ENCODE data around the gene CTIF. TPM values are rescaled to one million over a fixed set of nuclear protein-coding genes. Genes with fewer than 3 reads are reported as not detected.

CTIF gene
- polyA plus RNA-seq, 3 donors: 0.38 to 8.7 (median 1.2) TPM

DNA sequence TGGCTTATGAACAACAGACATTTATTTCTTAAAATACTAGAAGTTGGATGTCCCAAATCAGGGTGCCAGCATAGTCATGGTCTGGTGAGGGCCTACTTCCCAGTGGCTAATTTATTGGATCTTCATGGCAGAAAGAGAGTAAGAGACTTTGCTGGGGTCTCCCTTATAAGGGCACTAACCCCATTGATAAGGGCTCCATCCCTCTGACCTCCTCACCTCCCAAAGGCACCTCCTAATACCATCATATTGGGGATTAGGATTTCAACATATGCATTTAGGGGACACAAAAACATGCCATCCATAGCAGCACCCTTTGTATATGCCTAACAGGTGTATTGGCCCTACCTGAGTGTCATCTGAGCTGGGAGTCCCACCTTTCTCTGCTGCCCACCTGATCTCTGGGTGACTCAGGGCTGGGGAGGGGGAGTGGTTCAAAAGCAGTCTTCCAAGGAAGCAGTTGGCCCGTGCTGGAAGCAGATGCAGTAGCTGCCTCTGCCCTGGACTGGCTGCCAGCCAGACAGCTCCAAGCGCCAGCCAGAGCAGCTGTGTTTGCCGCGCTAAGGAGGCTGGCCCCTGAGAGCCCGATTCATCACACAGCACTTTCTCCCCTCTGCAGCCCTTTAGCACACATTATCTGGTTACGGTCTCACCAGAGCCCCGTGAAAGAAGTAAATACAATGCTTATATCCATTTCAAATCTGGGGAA, 327.4 kb downstream of the CTIF start:
- peaks cover 3 to 18% (median 10%) of the 10 kb centered on the region in 7 donors for H3K9me3 Mint-ChIP-seq
- no peaks in the 10 kb centered on the region for H4K20me1 ChIP-seq (ENCODE audit: insufficient read depth, low read length)
- peaks cover 0 to 9% (median 3%) of the 10 kb centered on the region in 3 donors for H3K27me3 Mint-ChIP-seq (ENCODE audit: low read depth in 3 of 3)
- DNase-seq: no peak
- H3K4me2 ChIP-seq (replicated peaks; ENCODE audit: extremely low read depth, low read length, poor library complexity, severe bottlenecking): no peak overlapping the region
- H3K79me2 ChIP-seq (ENCODE audit: insufficient read depth, low read length): no peaks in the 10 kb centered on the region
- peaks cover 6 to 7% of the 10 kb centered on the region in 2 donors for H3K9me3 ChIP-seq (replicated peaks in 1 of 2; ENCODE audit: control insufficient read depth in 1 of 2, insufficient read depth in 1 of 2, low read length in 2 of 2)
- TF ChIP-seq, protein P1, sequence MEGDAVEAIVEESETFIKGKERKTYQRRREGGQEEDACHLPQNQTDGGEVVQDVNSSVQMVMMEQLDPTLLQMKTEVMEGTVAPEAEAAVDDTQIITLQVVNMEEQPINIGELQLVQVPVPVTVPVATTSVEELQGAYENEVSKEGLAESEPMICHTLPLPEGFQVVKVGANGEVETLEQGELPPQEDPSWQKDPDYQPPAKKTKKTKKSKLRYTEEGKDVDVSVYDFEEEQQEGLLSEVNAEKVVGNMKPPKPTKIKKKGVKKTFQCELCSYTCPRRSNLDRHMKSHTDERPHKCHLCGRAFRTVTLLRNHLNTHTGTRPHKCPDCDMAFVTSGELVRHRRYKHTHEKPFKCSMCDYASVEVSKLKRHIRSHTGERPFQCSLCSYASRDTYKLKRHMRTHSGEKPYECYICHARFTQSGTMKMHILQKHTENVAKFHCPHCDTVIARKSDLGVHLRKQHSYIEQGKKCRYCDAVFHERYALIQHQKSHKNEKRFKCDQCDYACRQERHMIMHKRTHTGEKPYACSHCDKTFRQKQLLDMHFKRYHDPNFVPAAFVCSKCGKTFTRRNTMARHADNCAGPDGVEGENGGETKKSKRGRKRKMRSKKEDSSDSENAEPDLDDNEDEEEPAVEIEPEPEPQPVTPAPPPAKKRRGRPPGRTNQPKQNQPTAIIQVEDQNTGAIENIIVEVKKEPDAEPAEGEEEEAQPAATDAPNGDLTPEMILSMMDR (IDR thresholded peaks at IDR 0.05): no peak
- H2AFZ ChIP-seq (ENCODE audit: insufficient read depth, low read depth, low read length, poor library complexity, severe bottlenecking): no peak overlapping the region
- 17% methylated on average over 3 of the region's 7 CpGs for WGBS (ENCODE audit: insufficient coverage)
- no peaks in the 10 kb centered on the region for H3K36me3 ChIP-seq (replicated peaks in 1 of 2; ENCODE audit: control insufficient read depth in 1 of 2, insufficient read depth in 2 of 2, low read length in 2 of 2)
- peaks cover 9 to 13% of the 10 kb centered on the region in 2 donors for H3K4me1 ChIP-seq (ENCODE audit: control insufficient read depth in 1 of 2, insufficient read depth in 2 of 2, low read length in 2 of 2)
- H3K9ac ChIP-seq (ENCODE audit: insufficient read depth, low read length, poor library complexity, severe bottlenecking): no peak overlapping the region
- H3K27me3 ChIP-seq (ENCODE audit: control insufficient read depth in 2 of 2, insufficient read depth in 2 of 2, low read length in 2 of 2): no peaks in the 10 kb centered on the region
- H3K4me3 Mint-ChIP-seq: no peak overlapping the region
- no peak overlapping the region for H3K27ac Mint-ChIP-seq
- H3K4me3 ChIP-seq (replicated peaks in 1 of 3; ENCODE audit: low read depth in 2 of 3, low read length in 3 of 3): no peak overlapping the region
- peaks cover 23% of the 10 kb centered on the region for H3K4me1 Mint-ChIP-seq
- peaks cover 3% of the 10 kb centered on the region in 2 donors for H3K36me3 Mint-ChIP-seq
- no peak overlapping the region for H3K27ac ChIP-seq (ENCODE audit: low read depth in 1 of 2, low read length in 2 of 2)
- intact Hi-C loops (cut with micrococcal nuclease): loop anchor here in 1 of 2 donors (5.0 kb wide), 1 partner anchor 34 kb away; no protein-coding TSS in a partner anchor

GRCh38 chr18:48866856-48867255, 328.0 kb downstream of the CTIF start:
- intact Hi-C loops (cut with micrococcal nuclease): loop anchor here in 1 of 2 donors (5.0 kb wide), 1 partner anchor 35 kb away; no protein-coding TSS in a partner anchor
- Histone ChIP-seq H3K27ac (ENCODE audit: low read depth in 1 of 2, low read length in 2 of 2) (no peak overlapping the region), H4K20me1 (ENCODE audit: insufficient read depth, low read length) (no peaks in the 10 kb centered on the region), H3K4me3 (replicated peaks in 1 of 3; ENCODE audit: low read depth in 2 of 3, low read length in 3 of 3) (no peak overlapping the region), H3K4me2 (replicated peaks; ENCODE audit: extremely low read depth, low read length, poor library complexity, severe bottlenecking) (no peak overlapping the region), H2AFZ (ENCODE audit: insufficient read depth, low read depth, low read length, poor library complexity, severe bottlenecking) (no peak overlapping the region), H3K9ac (ENCODE audit: insufficient read depth, low read length, poor library complexity, severe bottlenecking) (no peak overlapping the region), H3K79me2 (ENCODE audit: insufficient read depth, low read length) (no peaks in the 10 kb centered on the region), H3K9me3 (replicated peaks in 1 of 2; ENCODE audit: control insufficient read depth in 1 of 2, insufficient read depth in 1 of 2, low read length in 2 of 2) (peaks cover 6 to 7% of the 10 kb centered on the region in 2 donors), H3K36me3 (replicated peaks in 1 of 2; ENCODE audit: control insufficient read depth in 1 of 2, insufficient read depth in 2 of 2, low read length in 2 of 2) (no peaks in the 10 kb centered on the region), H3K4me1 (ENCODE audit: control insufficient read depth in 1 of 2, insufficient read depth in 2 of 2, low read length in 2 of 2) (peaks cover 9 to 13% of the 10 kb centered on the region in 2 donors), H3K27me3 (ENCODE audit: control insufficient read depth in 2 of 2, insufficient read depth in 2 of 2, low read length in 2 of 2) (no peaks in the 10 kb centered on the region)
- no peak overlapping the region for H3K4me3 Mint-ChIP-seq
- no peak overlapping the region for H3K27ac Mint-ChIP-seq
- peaks cover 3 to 18% (median 10%) of the 10 kb centered on the region in 7 donors for H3K9me3 Mint-ChIP-seq
- no peak for DNase-seq
- peaks cover 0 to 9% (median 3%) of the 10 kb centered on the region in 3 donors for H3K27me3 Mint-ChIP-seq (ENCODE audit: low read depth in 3 of 3)
- WGBS (ENCODE audit: insufficient coverage): no CpG with 5 or more reads among the region's 1 CpG
- peaks cover 3% of the 10 kb centered on the region in 2 donors for H3K36me3 Mint-ChIP-seq
- peaks cover 23% of the 10 kb centered on the region for H3K4me1 Mint-ChIP-seq
- TF ChIP-seq, protein P1 (IDR thresholded peaks at IDR 0.05): no peak
